NCI-H345 (cell line): ENCODE results near the gene GLT1D1.
A peak's percentile ranks its signal among the peaks of the same experiment; 100 is the strongest.
"Not testable (repeated sequence)": the region's sequence is repeated elsewhere in the genome, so short reads cannot be mapped to it uniquely, and the experiment has no call there.

Experiments used
- DNase-seq: peaks from one replicate; lab custom pipeline; 2025; lab: John Stamatoyannopoulos, UW

GLT1D1 gene

GRCh38 chr12:128820723-128821432, 32.4 kb upstream of the GLT1D1 start:
- DNase-seq = peak; percentile 6

GRCh38 chr12:128823216-128823915, 29.9 kb upstream of the GLT1D1 start:
- DNase-seq = peak; percentile 39

GRCh38 chr12:128823916-128824839, 29.1 kb upstream of the GLT1D1 start, which contains the start of gene SLC15A4:
TSS of gene SLC15A4 (minus strand) at chr12:128823958. CDS start at chr12:128823943, 15 bp downstream.
- peak; percentile 96 for DNase-seq

GRCh38 chr12:128825835-128826234, 27.4 kb upstream of the GLT1D1 start:
- DNase-seq = peak; percentile 28

- no peak for DNase-seq
Observed at GRCh38 chr12:128827724-128828123, 25.6 kb upstream of the GLT1D1 start.

GRCh38 chr12:128829861-128830504, 23.3 kb upstream of the GLT1D1 start:
- DNase-seq = no peak

GRCh38 chr12:128830505-128830893, 22.8 kb upstream of the GLT1D1 start:
- DNase-seq = no peak

GRCh38 chr12:128833418-128833817, 19.9 kb upstream of the GLT1D1 start:
- DNase-seq = no peak

- not testable (repeated sequence) for DNase-seq
Observed at GRCh38 chr12:128839885-128840284, 13.4 kb upstream of the GLT1D1 start.

- DNase-seq = no peak
Observed at GRCh38 chr12:128840862-128841468, 12.3 kb upstream of the GLT1D1 start.

GRCh38 chr12:128842579-128842978, 10.7 kb upstream of the GLT1D1 start:
- DNase-seq = no peak

- no peak for DNase-seq
Observed at GRCh38 chr12:128843538-128843937, 9.7 kb upstream of the GLT1D1 start.

GRCh38 chr12:128844031-128844635, 9.1 kb upstream of the GLT1D1 start:
- no peak for DNase-seq

- DNase-seq = not testable (repeated sequence)
Observed at GRCh38 chr12:128846671-128847070, 6.6 kb upstream of the GLT1D1 start.

GRCh38 chr12:128848371-128848770, 4.9 kb upstream of the GLT1D1 start:
- DNase-seq = no peak

GRCh38 chr12:128849806-128850205, 3.5 kb upstream of the GLT1D1 start:
- DNase-seq = not testable (repeated sequence)

GRCh38 chr12:128850400-128850799, 2.9 kb upstream of the GLT1D1 start:
- DNase-seq = no peak

GRCh38 chr12:128851429-128851828, 1.8 kb upstream of the GLT1D1 start:
- not testable (repeated sequence) for DNase-seq

GRCh38 chr12:128852026-128852698, 1.1 kb upstream of the GLT1D1 start:
- no peak for DNase-seq

GRCh38 chr12:128853600-128854197, 421 bp downstream of the GLT1D1 start:
- no peak for DNase-seq
